Measurements from ENCODE around the gene POTEH. TPM values are rescaled to one million over a fixed set of nuclear protein-coding genes. Genes with fewer than 3 reads are reported as not detected.
"Not testable (repeated sequence)": the region's sequence is repeated elsewhere in the genome, so short reads cannot be mapped to it uniquely, and the experiment has no call there.

Gene POTEH
- total and polyA plus RNA-seq, 4 donors: not detected

DNA sequence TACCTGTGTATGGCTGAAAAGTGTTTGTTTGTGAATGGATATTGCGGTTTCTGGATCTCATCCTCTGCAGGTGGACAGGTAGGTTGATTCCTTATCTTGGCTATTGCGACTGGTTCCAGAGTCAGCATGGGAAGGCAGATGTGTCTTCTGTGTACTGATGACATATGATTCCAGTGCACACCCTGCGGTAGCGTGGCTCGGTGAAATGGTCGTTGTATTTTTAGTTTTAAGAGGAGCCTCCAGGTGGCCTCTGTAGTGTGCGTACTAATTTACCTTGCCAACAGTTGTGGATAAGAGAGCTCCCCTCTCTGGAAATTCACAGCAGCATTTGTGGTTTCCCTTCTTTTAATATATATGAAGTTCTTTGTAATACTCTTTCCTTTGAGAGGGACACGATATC lies 10.1 kb upstream of the POTEH start:
- H3K27me3 ChIP-seq (ENCODE audit: control insufficient read depth in 1 of 2, insufficient read depth in 2 of 2, low read length in 1 of 2); DNase-seq; ATAC-seq (ENCODE audit: low FRiP score); H3K4me1 ChIP-seq (ENCODE audit: control insufficient read depth in 1 of 2, insufficient read depth in 2 of 2, low read length in 2 of 2); H3K36me3 ChIP-seq (ENCODE audit: control insufficient read depth in 1 of 2, insufficient read depth in 2 of 2, low read length in 1 of 2); H3K9me3 ChIP-seq (ENCODE audit: control insufficient read depth, low read length); H3K27ac ChIP-seq (ENCODE audit: low read depth in 1 of 2, low read length in 2 of 2); intact Hi-C loops (cut with DNase I); H3K4me3 ChIP-seq (ENCODE audit: low read length in 2 of 2): not testable (repeated sequence)
- 86 to 89% methylated on average over 6 of the region's 8 CpGs for WGBS, 2 donors

DNA sequence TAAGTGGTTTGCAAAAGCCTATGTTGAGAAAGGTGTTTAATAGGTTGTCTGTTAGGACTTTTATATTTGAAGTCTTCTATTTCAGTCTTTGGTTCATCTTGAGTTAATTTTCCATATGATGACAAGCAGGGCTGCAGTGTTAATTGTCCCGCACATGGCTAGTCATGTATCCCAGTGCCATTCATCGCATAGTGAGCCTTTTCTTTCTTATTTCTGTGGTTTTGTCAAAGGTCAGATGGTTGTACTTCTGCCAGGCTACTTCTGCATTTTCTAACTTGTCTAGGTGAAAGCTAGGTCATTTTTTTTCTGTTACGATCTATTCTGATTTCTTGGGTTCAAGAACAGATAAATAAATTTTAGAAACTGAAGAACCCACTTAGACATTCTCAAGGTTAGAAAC lies 5.7 kb upstream of the POTEH start:
- H3K27me3 ChIP-seq (ENCODE audit: control insufficient read depth in 1 of 2, insufficient read depth in 2 of 2, low read length in 1 of 2); DNase-seq; H3K27ac ChIP-seq (ENCODE audit: low read depth in 1 of 2, low read length in 2 of 2); ATAC-seq (ENCODE audit: low FRiP score); H3K4me3 ChIP-seq (ENCODE audit: low read length in 2 of 2); H3K36me3 ChIP-seq (ENCODE audit: control insufficient read depth in 1 of 2, insufficient read depth in 2 of 2, low read length in 1 of 2); intact Hi-C loops (cut with DNase I); H3K9me3 ChIP-seq (ENCODE audit: control insufficient read depth, low read length); H3K4me1 ChIP-seq (ENCODE audit: control insufficient read depth in 1 of 2, insufficient read depth in 2 of 2, low read length in 2 of 2): not testable (repeated sequence)
- WGBS, 2 donors: 83 to 84% methylated on average over 2 of the region's 3 CpGs

- H3K27ac ChIP-seq (ENCODE audit: low read depth in 1 of 2, low read length in 2 of 2); intact Hi-C loops (cut with DNase I); H3K9me3 ChIP-seq (ENCODE audit: control insufficient read depth, low read length); H3K4me1 ChIP-seq (ENCODE audit: control insufficient read depth in 1 of 2, insufficient read depth in 2 of 2, low read length in 2 of 2); H3K36me3 ChIP-seq (ENCODE audit: control insufficient read depth in 1 of 2, insufficient read depth in 2 of 2, low read length in 1 of 2); H3K27me3 ChIP-seq (ENCODE audit: control insufficient read depth in 1 of 2, insufficient read depth in 2 of 2, low read length in 1 of 2); H3K4me3 ChIP-seq (ENCODE audit: low read length in 2 of 2); DNase-seq; ATAC-seq (ENCODE audit: low FRiP score): not testable (repeated sequence)
- WGBS, 2 donors: no CpG with 5 or more reads among the region's 6 CpGs
Measured at GRCh38 chr22:15684695-15685094, 5.1 kb upstream of the POTEH start.

GRCh38 chr22:15685641-15686040 lies 4.2 kb upstream of the POTEH start:
- 80 to 94% methylated on average over 2 to 4 of the region's 4 CpGs for WGBS, 2 donors
- H3K27ac ChIP-seq (ENCODE audit: low read depth in 1 of 2, low read length in 2 of 2); H3K9me3 ChIP-seq (ENCODE audit: control insufficient read depth, low read length); DNase-seq; ATAC-seq (ENCODE audit: low FRiP score); intact Hi-C loops (cut with DNase I); H3K36me3 ChIP-seq (ENCODE audit: control insufficient read depth in 1 of 2, insufficient read depth in 2 of 2, low read length in 1 of 2); H3K4me1 ChIP-seq (ENCODE audit: control insufficient read depth in 1 of 2, insufficient read depth in 2 of 2, low read length in 2 of 2); H3K27me3 ChIP-seq (ENCODE audit: control insufficient read depth in 1 of 2, insufficient read depth in 2 of 2, low read length in 1 of 2); H3K4me3 ChIP-seq (ENCODE audit: low read length in 2 of 2): not testable (repeated sequence)

- ATAC-seq (ENCODE audit: low FRiP score): peak; percentile 36
- H3K4me1 ChIP-seq (ENCODE audit: control insufficient read depth in 1 of 2, insufficient read depth in 2 of 2, low read length in 2 of 2); H3K4me3 ChIP-seq (ENCODE audit: low read length in 2 of 2); DNase-seq; H3K36me3 ChIP-seq (ENCODE audit: control insufficient read depth in 1 of 2, insufficient read depth in 2 of 2, low read length in 1 of 2); intact Hi-C loops (cut with DNase I); H3K27ac ChIP-seq (ENCODE audit: low read depth in 1 of 2, low read length in 2 of 2); H3K9me3 ChIP-seq (ENCODE audit: control insufficient read depth, low read length); H3K27me3 ChIP-seq (ENCODE audit: control insufficient read depth in 1 of 2, insufficient read depth in 2 of 2, low read length in 1 of 2): not testable (repeated sequence)
- 71 to 76% methylated on average over 3 of the region's 3 CpGs for WGBS, 2 donors
Measured at GRCh38 chr22:15687086-15687485, 2.7 kb upstream of the POTEH start.

- intact Hi-C loops (cut with DNase I); H3K9me3 ChIP-seq (ENCODE audit: control insufficient read depth, low read length); H3K27me3 ChIP-seq (ENCODE audit: control insufficient read depth in 1 of 2, insufficient read depth in 2 of 2, low read length in 1 of 2); H3K4me3 ChIP-seq (ENCODE audit: low read length in 2 of 2); H3K27ac ChIP-seq (ENCODE audit: low read depth in 1 of 2, low read length in 2 of 2); H3K36me3 ChIP-seq (ENCODE audit: control insufficient read depth in 1 of 2, insufficient read depth in 2 of 2, low read length in 1 of 2); H3K4me1 ChIP-seq (ENCODE audit: control insufficient read depth in 1 of 2, insufficient read depth in 2 of 2, low read length in 2 of 2); ATAC-seq (ENCODE audit: low FRiP score): not testable (repeated sequence)
- peak in 1 of 2 donors; percentile 35 for DNase-seq
- WGBS, 2 donors: 86 to 92% methylated on average over 3 to 4 of the region's 4 CpGs
Measured at GRCh38 chr22:15687676-15688075, 2.1 kb upstream of the POTEH start.

DNA sequence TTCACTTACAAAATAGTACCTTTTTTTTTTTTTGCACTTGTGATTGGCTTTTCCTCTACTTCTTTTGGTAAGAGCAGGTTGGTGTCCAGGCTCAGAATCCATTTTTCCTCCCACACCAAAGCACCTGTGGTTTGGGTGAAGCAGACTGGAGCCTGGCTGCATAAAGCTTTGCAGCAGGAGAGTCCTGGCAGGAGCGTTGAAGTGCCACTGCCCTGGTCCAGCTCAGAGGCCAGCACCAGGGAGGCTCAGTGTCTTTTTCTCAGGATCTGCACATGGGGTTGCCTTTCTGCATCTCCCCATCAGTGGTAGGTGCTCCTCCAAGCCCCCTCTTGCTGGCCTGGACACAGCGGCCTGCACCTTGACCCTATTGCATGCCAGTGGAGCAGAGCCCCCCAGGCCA lies 1.7 kb upstream of the POTEH start:
- H3K4me3 ChIP-seq (ENCODE audit: low read length in 2 of 2); H3K27ac ChIP-seq (ENCODE audit: low read depth in 1 of 2, low read length in 2 of 2); H3K9me3 ChIP-seq (ENCODE audit: control insufficient read depth, low read length); intact Hi-C loops (cut with DNase I); H3K27me3 ChIP-seq (ENCODE audit: control insufficient read depth in 1 of 2, insufficient read depth in 2 of 2, low read length in 1 of 2); ATAC-seq (ENCODE audit: low FRiP score); H3K36me3 ChIP-seq (ENCODE audit: control insufficient read depth in 1 of 2, insufficient read depth in 2 of 2, low read length in 1 of 2); H3K4me1 ChIP-seq (ENCODE audit: control insufficient read depth in 1 of 2, insufficient read depth in 2 of 2, low read length in 2 of 2); DNase-seq: not testable (repeated sequence)
- 66 to 78% methylated on average over 1 to 2 of the region's 2 CpGs for WGBS, 2 donors

- H3K9me3 ChIP-seq (ENCODE audit: control insufficient read depth, low read length); H3K27me3 ChIP-seq (ENCODE audit: control insufficient read depth in 1 of 2, insufficient read depth in 2 of 2, low read length in 1 of 2); H3K4me3 ChIP-seq (ENCODE audit: low read length in 2 of 2); H3K36me3 ChIP-seq (ENCODE audit: control insufficient read depth in 1 of 2, insufficient read depth in 2 of 2, low read length in 1 of 2); H3K4me1 ChIP-seq (ENCODE audit: control insufficient read depth in 1 of 2, insufficient read depth in 2 of 2, low read length in 2 of 2); intact Hi-C loops (cut with DNase I); H3K27ac ChIP-seq (ENCODE audit: low read depth in 1 of 2, low read length in 2 of 2): not testable (repeated sequence)
- WGBS, 2 donors: 85 to 86% methylated on average over 70 to 77 of the region's 77 CpGs
- DNase-seq (peak in 1 of 2 donors; percentile 76), ATAC-seq (ENCODE audit: low FRiP score) (peak; percentile 64)
Measured at GRCh38 chr22:15689012-15689748, 646 bp upstream of the POTEH start.

- DNase-seq: peak in 1 of 2 donors; percentile 31
- H3K36me3 ChIP-seq (ENCODE audit: control insufficient read depth in 1 of 2, insufficient read depth in 2 of 2, low read length in 1 of 2); ATAC-seq (ENCODE audit: low FRiP score); H3K27ac ChIP-seq (ENCODE audit: low read depth in 1 of 2, low read length in 2 of 2); H3K4me1 ChIP-seq (ENCODE audit: control insufficient read depth in 1 of 2, insufficient read depth in 2 of 2, low read length in 2 of 2); intact Hi-C loops (cut with DNase I); H3K9me3 ChIP-seq (ENCODE audit: control insufficient read depth, low read length); H3K4me3 ChIP-seq (ENCODE audit: low read length in 2 of 2); H3K27me3 ChIP-seq (ENCODE audit: control insufficient read depth in 1 of 2, insufficient read depth in 2 of 2, low read length in 1 of 2): not testable (repeated sequence)
- 74 to 80% methylated on average over 2 of the region's 4 CpGs for WGBS, 2 donors
Measured at GRCh38 chr22:15713600-15713999, 23.8 kb downstream of the POTEH start.

Measured in aorta (tissue), 5 donors.